Psoas muscle (tissue), 8 donors: ENCODE measurements around the gene BRAF. TPM values are rescaled to one million over a fixed set of nuclear protein-coding genes. Genes with fewer than 3 reads are reported as not detected.
"Not testable (repeated sequence)": the region's sequence is repeated elsewhere in the genome, so short reads cannot be mapped to it uniquely, and the experiment has no call there.

Source experiments
- ATAC-seq, 4 donors: fragments of 200-7000 bp; cut with Tn5 transposase; one replicate each; pipeline ENCODE4 v1.9.1; 2020; ENCODE audit warnings: moderate library complexity in 3 of 4, mild to moderate bottlenecking in 2 of 4
- DNase-seq, 2 donors: peaks; one replicate each; pipeline ENCODE4 v3.0.0-alpha.2; 2020
- H3K27ac ChIP-seq: fragments of 200-600 bp; one replicate; pipeline ENCODE4 v1.8.0; 2022
- H3K27me3 ChIP-seq, 3 donors: fragments of 200-600 bp in 1 of 3; one replicate each; pipeline versions ENCODE4 v1.6.1 to v1.8.0; 2013 to 2022; ENCODE audit warnings: low read length in 2 of 3, mild to moderate bottlenecking in 2 of 3, moderate library complexity in 1 of 3; ENCODE audit not compliant: insufficient read depth in 3 of 3
- H3K36me3 ChIP-seq, 2 donors: fragments of 200-600 bp in 1 of 2; one replicate each; pipeline versions ENCODE4 v1.6.1 to v1.8.0; 2013 to 2022; ENCODE audit warnings: low read depth in 1 of 2, mild to moderate bottlenecking in 1 of 2, moderate library complexity in 1 of 2; ENCODE audit not compliant: insufficient read depth in 1 of 2
- H3K4me1 ChIP-seq: fragments of 200-600 bp; one replicate; pipeline ENCODE4 v1.8.0; 2022
- H3K4me3 ChIP-seq: fragments of 200-600 bp; one replicate; pipeline ENCODE4 v1.8.0; 2022; ENCODE audit warnings: mild to moderate bottlenecking
- H3K9me3 ChIP-seq: fragments of 200-600 bp; one replicate; pipeline ENCODE4 v1.8.0; 2022
- CTCF ChIP-seq: fragments of 200-600 bp; IDR thresholded peaks from one replicate; pipeline ENCODE4 v1.8.0; 2022; ENCODE audit warnings: antibody characterized with exemption
- WGBS, 3 donors: extraction: QIAGEN DNeasy Blood & Tissue Kit; methylation state at CpG; one replicate each; pipeline versions ENCODE4 v1.1.6 to v1.1.7; 2013; 5-methylcytosine and 5-hydroxymethylcytosine counted together
- intact Hi-C, 2 donors: fragments of 100-400 bp; cut with DNase I; formaldehyde crosslinking; loops; one replicate each; pipeline versions ENCODE4 v1.11.0 to v1.14.2; 2022
- polyA plus RNA-seq, 3 donors: library from polyadenylated mRNA; stranded (reverse); fragments of 200-250 nt; gene quantifications; one replicate each; pipeline ENCODE4 v1.2.3, GENCODE V29; 2013
- total RNA-seq, 4 donors: library from RNA; stranded (reverse); fragmentation: NEBNext Ultra II Directional in 2 of 4; extraction: Animal tissue kit (Norgen Biotek cat#: 25700) in 2 of 4; gene quantifications; one replicate each; pipeline versions ENCODE4 v1.2.1 to v1.2.4, GENCODE V29; 2021 to 2023
- donor health status: healthy with polysubstance abuse.
- donor health status: DM: no; HTN: no; CAD: no; lungs with moderate emphysema.
- donor health status: Bipolar disorder and iron deficiency.
- donor health status: healthy.
- donor health status: DM: yes; HTN: yes; CAD: no.
- donor health status: DM: no; HTN: no; CAD: no.
- donor health status: DM: no; HTN: no; CAD: no.
- donor health status: DM: yes; HTN: yes; CAD: no.

The BRAF gene
- total and polyA plus RNA-seq, 7 donors, result 5.0 to 22.6 (median 16.8) TPM

- Histone ChIP-seq H3K9me3 (no peaks in the 10 kb centered on the region), H3K36me3 (no peaks in the 10 kb centered on the region), H3K27me3 (no peaks in the 10 kb centered on the region), H3K4me1 (no peaks in the 10 kb centered on the region), H3K4me3 (no peak overlapping the region), H3K27ac (no peak overlapping the region)
- no peak for DNase-seq
- ATAC-seq, result no peak
- 91 to 95% (median 91%) methylated on average over 1 of the region's 1 CpG for WGBS, 3 donors
- TF ChIP-seq CTCF, result no peak
- intact Hi-C loops, result no loop called here
Measured at GRCh38 chr7:140883378-140883777, 41.4 kb downstream of the BRAF start.

- ATAC-seq, H3K4me1 ChIP-seq, H3K9me3 ChIP-seq, intact Hi-C loops, H3K4me3 ChIP-seq, DNase-seq, H3K36me3 ChIP-seq, H3K27me3 ChIP-seq, H3K27ac ChIP-seq: not testable (repeated sequence)
- WGBS, 3 donors, result 94 to 99% (median 98%) methylated on average over 2 of the region's 2 CpGs
Measured at GRCh38 chr7:140882834-140883233, 41.9 kb downstream of the BRAF start.

- Histone ChIP-seq H3K4me3 (no peak overlapping the region), H3K36me3 (no peaks in the 10 kb centered on the region), H3K4me1 (peaks cover 12% of the 10 kb centered on the region), H3K9me3 (no peaks in the 10 kb centered on the region), H3K27ac (no peak overlapping the region), H3K27me3 (no peaks in the 10 kb centered on the region)
- 85 to 90% (median 85%) methylated on average over 3 of the region's 3 CpGs for WGBS, 3 donors
- TF ChIP-seq CTCF, result no peak
- DNase-seq (no peak), ATAC-seq (no peak)
- intact Hi-C loops, result no loop called here
Measured at GRCh38 chr7:140881507-140882228, 43.1 kb downstream of the BRAF start.

GRCh38 chr7:140877249-140877524 lies 47.5 kb downstream of the BRAF start:
- Histone ChIP-seq H3K36me3 (no peaks in the 10 kb centered on the region), H3K27me3 (no peaks in the 10 kb centered on the region), H3K9me3 (no peaks in the 10 kb centered on the region), H3K4me1 (peaks cover 13% of the 10 kb centered on the region), H3K4me3 (no peak overlapping the region), H3K27ac (no peak overlapping the region)
- intact Hi-C loops, result loop anchor here in 1 of 2 donors (1.0 kb wide), 1 partner anchor 24 kb away; no protein-coding TSS in a partner anchor
- no peak for TF ChIP-seq CTCF
- no peak for DNase-seq
- 100% methylated on average over 1 of the region's 1 CpG for WGBS, 3 donors
- no peak for ATAC-seq

- WGBS, 3 donors, result 53 to 56% (median 54%) methylated on average over 2 of the region's 2 CpGs
- H3K4me3 ChIP-seq, result no peak overlapping the region
- no peaks in the 10 kb centered on the region for H3K9me3 ChIP-seq
- DNase-seq (no peak), ATAC-seq (no peak)
- H3K4me1 ChIP-seq, result peaks cover 13% of the 10 kb centered on the region
- intact Hi-C loops, result loop anchor here in 1 of 2 donors (1.0 kb wide), 1 partner anchor 25 kb away; no protein-coding TSS in a partner anchor
- no peaks in the 10 kb centered on the region for H3K36me3 ChIP-seq
- no peak overlapping the region for H3K27ac ChIP-seq
- no peak for TF ChIP-seq CTCF
- H3K27me3 ChIP-seq, result no peaks in the 10 kb centered on the region
Measured at GRCh38 chr7:140876519-140877248, 48.0 kb downstream of the BRAF start.
